HG03135 (cell line): ENCODE measurements around the gene GTSF1L.
"Not testable (repeated sequence)": the region's sequence is repeated elsewhere in the genome, so short reads cannot be mapped to it uniquely, and the experiment has no call there.

Source experiments
- ATAC-seq: cut with Tn5 transposase; IDR thresholded peaks from one replicate; pipeline ENCODE4 v1.9.1; 2021; ENCODE audit warnings: mild to moderate bottlenecking, moderate library complexity; ENCODE audit not compliant: unreplicated experiment

The GTSF1L gene

GRCh38 chr20:43726811-43727338 is at the start of gene GTSF1L:
Gene GTSF1L, minus strand, starts transcription at chr20:43727002. Its CDS starts 308 bp downstream, at chr20:43726694.
- no peak for ATAC-seq

- ATAC-seq = no peak
Observed at GRCh38 chr20:43774754-43775153, 48.0 kb upstream of the GTSF1L start.

- ATAC-seq = no peak
Observed at GRCh38 chr20:43771503-43772190, 44.8 kb upstream of the GTSF1L start.

GRCh38 chr20:43770342-43770741 is 43.5 kb upstream of the GTSF1L start:
- no peak for ATAC-seq

GRCh38 chr20:43767686-43768474 is 41.1 kb upstream of the GTSF1L start:
- no peak for ATAC-seq

- ATAC-seq = no peak
Observed at GRCh38 chr20:43766917-43767316, 40.1 kb upstream of the GTSF1L start.

- no peak for ATAC-seq
Observed at GRCh38 chr20:43766385-43766784, 39.6 kb upstream of the GTSF1L start.

- no peak for ATAC-seq
Observed at GRCh38 chr20:43765916-43766315, 39.1 kb upstream of the GTSF1L start.

- ATAC-seq = no peak
Observed at GRCh38 chr20:43762911-43763310, 36.1 kb upstream of the GTSF1L start.

GRCh38 chr20:43761386-43762340 is 34.9 kb upstream of the GTSF1L start:
- no peak for ATAC-seq

- not testable (repeated sequence) for ATAC-seq
Observed at GRCh38 chr20:43757888-43758287, 31.1 kb upstream of the GTSF1L start.

GRCh38 chr20:43755851-43756250 is 29.0 kb upstream of the GTSF1L start:
- no peak for ATAC-seq

- ATAC-seq = no peak
Observed at GRCh38 chr20:43755390-43755789, 28.6 kb upstream of the GTSF1L start.

GRCh38 chr20:43752561-43753301 is 25.9 kb upstream of the GTSF1L start:
- no peak for ATAC-seq

- no peak for ATAC-seq
Observed at GRCh38 chr20:43752051-43752360, 25.2 kb upstream of the GTSF1L start.

GRCh38 chr20:43751167-43752050 is 24.6 kb upstream of the GTSF1L start:
- ATAC-seq = peak; percentile 73

GRCh38 chr20:43750774-43751166 is 24.0 kb upstream of the GTSF1L start:
- no peak for ATAC-seq

GRCh38 chr20:43749734-43750294 is 23.0 kb upstream of the GTSF1L start:
- no peak for ATAC-seq

- no peak for ATAC-seq
Observed at GRCh38 chr20:43748274-43748673, 21.5 kb upstream of the GTSF1L start.
